Measurements from ENCODE around the gene NUDC. TPM values are rescaled to one million over a fixed set of nuclear protein-coding genes. Genes with fewer than 3 reads are reported as not detected.

The NUDC gene
- total and polyA plus RNA-seq, 2 of the 4 experiments (the other 2 are of a cell fraction): 34.8 to 89.8 TPM

DNA sequence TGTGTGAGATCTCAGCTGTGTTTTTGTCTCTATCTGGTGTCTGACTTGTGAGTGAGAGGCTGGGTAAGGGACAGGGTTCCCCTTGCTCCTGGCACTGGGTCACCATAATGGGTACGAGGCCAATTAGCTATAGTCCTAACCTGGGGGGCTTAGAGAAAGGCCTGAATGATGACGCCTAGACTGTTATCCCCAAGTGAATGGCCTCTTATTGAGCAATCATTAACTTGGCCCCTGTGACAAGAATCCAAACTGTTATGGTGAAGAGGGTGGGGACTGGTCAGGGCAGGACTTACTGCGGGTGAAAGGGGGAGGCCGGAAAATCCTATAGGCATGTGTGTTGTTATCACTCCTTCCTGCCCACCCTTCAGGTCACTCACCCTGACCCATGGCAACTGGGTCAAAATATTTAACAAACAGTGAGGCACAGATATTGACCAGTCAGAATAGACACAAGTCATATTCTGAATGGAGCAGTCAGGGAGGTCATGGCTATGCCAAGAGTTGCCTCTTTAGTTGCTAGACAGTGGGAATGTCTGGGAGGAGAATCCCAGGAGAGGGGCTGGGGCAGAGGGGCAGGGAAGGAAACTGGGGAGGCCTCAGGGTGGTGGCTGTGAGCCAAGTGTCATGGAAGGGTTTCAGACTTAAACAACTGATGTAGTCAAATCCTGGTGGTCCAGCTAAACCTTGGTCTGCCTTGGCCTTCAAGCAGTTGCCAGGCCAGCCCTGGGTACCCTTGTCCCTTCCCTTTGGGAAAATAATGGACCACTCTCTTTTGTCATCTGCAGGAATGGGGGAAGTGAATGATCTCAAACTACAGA, 11.0 kb upstream of the NUDC start:
- no peak overlapping the region for H2BK120ac ChIP-seq (ENCODE audit: low read depth, low read length)
- no peaks in the 10 kb centered on the region for H3K9me3 ChIP-seq (ENCODE audit: control insufficient read depth, insufficient read depth, low read length)
- H2BK20ac ChIP-seq (ENCODE audit: low read depth, low read length): no peak overlapping the region
- H3K4me3 ChIP-seq (ENCODE audit: insufficient read depth, low read depth, low read length): no peak overlapping the region
- no peak overlapping the region for H4K8ac ChIP-seq (ENCODE audit: low read depth in 2 of 2, low read length in 2 of 2)
- H4K91ac ChIP-seq (ENCODE audit: insufficient read depth, low read depth, low read length): no peak overlapping the region
- intact Hi-C loops (cut with micrococcal nuclease) (no loop called here), dilution Hi-C loops (cut with HindIII; ENCODE audit: low sequenced_read_pairs, unreplicated experiment) (no loop called here), in situ Hi-C loops (cut with MboI; ENCODE audit: low sequenced_read_pairs) (no loop called here)
- H3K9me1 ChIP-seq (ENCODE audit: insufficient read depth, low read length): no peaks in the 10 kb centered on the region
- no peaks in the 10 kb centered on the region for H3K79me1 ChIP-seq (ENCODE audit: low read depth in 1 of 2, low read length in 2 of 2)
- no peak overlapping the region for H3K9ac ChIP-seq (ENCODE audit: low read depth, low read length)
- no peak overlapping the region for H3K23ac ChIP-seq (ENCODE audit: low read depth, low read length)
- ATAC-seq (ENCODE audit: low read depth) (no peak), DNase-seq (no peak)
- ChIA-PET POLR2A (ENCODE audit: unreplicated experiment) (no interaction called here), CTCF (no interaction called here)
- peaks cover 20% of the 10 kb centered on the region for H3K27me3 ChIP-seq (ENCODE audit: control insufficient read depth, insufficient read depth, low read length)
- no peaks in the 10 kb centered on the region for H4K20me1 ChIP-seq (ENCODE audit: insufficient read depth, low read length)
- no peak overlapping the region for H4K5ac ChIP-seq (ENCODE audit: low read depth, low read length)
- no peak overlapping the region for H3K56ac ChIP-seq (ENCODE audit: extremely low read depth, insufficient read depth, low read length)
- no peak overlapping the region for H3K18ac ChIP-seq (ENCODE audit: low read depth, low read length)
- H2AK9ac ChIP-seq (replicated peaks; ENCODE audit: low read depth, low read length, poor library complexity): no peak overlapping the region
- no peaks in the 10 kb centered on the region for H3K4me1 ChIP-seq (ENCODE audit: control insufficient read depth, insufficient read depth, low read length)
- WGBS, 2 experiments (ENCODE audit: extremely low coverage in 2 of 2, insufficient read length in 1 of 2): 63% methylated on average over 1 of the region's 4 CpGs; no CpG with 5 or more reads in 1 of the 2 experiments
- no peak overlapping the region for H3K4ac ChIP-seq (ENCODE audit: low read depth, low read length)
- H3K36me3 ChIP-seq (ENCODE audit: control insufficient read depth, insufficient read depth, low read length): no peaks in the 10 kb centered on the region
- TF ChIP-seq MAFK (IDR thresholded peaks at IDR 0.05; ENCODE audit: low read depth, low read length) (no peak), CEBPB (IDR thresholded peaks at IDR 0.05; ENCODE audit: low read depth, low read length) (0 out of 2 replicates have a peak, but pooled peaks have one; percentile 23)
- no peak overlapping the region for H3K4me2 ChIP-seq (ENCODE audit: low read depth, low read length)
- no peak overlapping the region for H2BK5ac ChIP-seq (ENCODE audit: low read depth, low read length, poor library complexity, severe bottlenecking)
- no peak overlapping the region for H3K27ac ChIP-seq (ENCODE audit: insufficient read depth, low read length)
- no peak overlapping the region for H2BK15ac ChIP-seq (ENCODE audit: low read depth, low read length)
- no TSS peak for BruUV-seq (replicated peaks)
- H3K14ac ChIP-seq (replicated peaks; ENCODE audit: low read depth, low read length): no peak overlapping the region
- no peak overlapping the region for H2AFZ ChIP-seq (replicated peaks; ENCODE audit: low read length, poor library complexity)
- no peak overlapping the region for H2AK5ac ChIP-seq (ENCODE audit: low read depth, low read length)

All from IMR-90 (cell line).